ENCODE data around the gene ZSCAN20.

The ZSCAN20 gene

GRCh38 chr1:33471416-33471815 is 1.0 kb upstream of the ZSCAN20 start:
- H3K4me3 ChIP-seq (ENCODE audit: low read length): peak overlapping the region; percentile 90; the same call in 1 of the 2 replicates
- H3K4me2 ChIP-seq (ENCODE audit: low read length): peak overlapping the region; percentile 82
- H3K36me3 ChIP-seq (ENCODE audit: control insufficient read depth, low read length): no peaks in the 10 kb centered on the region
- peaks cover 16% of the 10 kb centered on the region for H3K79me2 ChIP-seq (ENCODE audit: control insufficient read depth, low read length)
- no peak overlapping the region for H3K27ac ChIP-seq (ENCODE audit: low read depth, low read length)
- peaks cover 31% of the 10 kb centered on the region for H3K4me1 ChIP-seq (ENCODE audit: control insufficient read depth, low read length)
- H3F3A ChIP-seq (ENCODE audit: control insufficient read depth, insufficient read depth): 0 out of 2 replicates have a peak, but pooled peaks cover 4% of the 10 kb centered on the region
- no peaks in the 10 kb centered on the region for H3K9me2 ChIP-seq (replicated peaks; ENCODE audit: control insufficient read depth, low read length)
- H3K9me3 ChIP-seq (ENCODE audit: control insufficient read depth, insufficient read depth, low read length): no peaks in the 10 kb centered on the region
- H3K27me3 ChIP-seq (ENCODE audit: control insufficient read depth, low read length): no peaks in the 10 kb centered on the region
- no peaks in the 10 kb centered on the region for H4K20me1 ChIP-seq (ENCODE audit: control insufficient read depth, insufficient read depth, low read depth, low read length)
- TF ChIP-seq EZH2phosphoT487 (IDR thresholded peaks at IDR 0.05; ENCODE audit: borderline replicate concordance, low read length) (no peak), CTCF (IDR thresholded peaks at IDR 0.05; ENCODE audit: low read depth, low read length, poor library complexity, severe bottlenecking) (no peak)

- no peaks in the 10 kb centered on the region for H3K9me3 ChIP-seq (ENCODE audit: control insufficient read depth, insufficient read depth, low read length)
- no peaks in the 10 kb centered on the region for H3K36me3 ChIP-seq (ENCODE audit: control insufficient read depth, low read length)
- no peaks in the 10 kb centered on the region for H3K9me2 ChIP-seq (replicated peaks; ENCODE audit: control insufficient read depth, low read length)
- H3K79me2 ChIP-seq (ENCODE audit: control insufficient read depth, low read length): peaks cover 16% of the 10 kb centered on the region
- H3K4me2 ChIP-seq (ENCODE audit: low read length): peak overlapping the region; percentile 68; the same call in 1 of the 2 replicates
- no peak overlapping the region for H3K4me3 ChIP-seq (ENCODE audit: low read length)
- H3K27ac ChIP-seq (ENCODE audit: low read depth, low read length): no peak overlapping the region
- no peak for TF ChIP-seq EZH2phosphoT487 (IDR thresholded peaks at IDR 0.05; ENCODE audit: borderline replicate concordance, low read length)
- TF ChIP-seq CTCF (IDR thresholded peaks at IDR 0.05; ENCODE audit: low read depth, low read length, poor library complexity, severe bottlenecking): no peak
- H3K27me3 ChIP-seq (ENCODE audit: control insufficient read depth, low read length): no peaks in the 10 kb centered on the region
- H4K20me1 ChIP-seq (ENCODE audit: control insufficient read depth, insufficient read depth, low read depth, low read length): no peaks in the 10 kb centered on the region
- H3F3A ChIP-seq (ENCODE audit: control insufficient read depth, insufficient read depth): 0 out of 2 replicates have a peak, but pooled peaks cover 4% of the 10 kb centered on the region
- H3K4me1 ChIP-seq (ENCODE audit: control insufficient read depth, low read length): peaks cover 31% of the 10 kb centered on the region
Measured at GRCh38 chr1:33473900-33474299, 1.5 kb downstream of the ZSCAN20 start.

DNA sequence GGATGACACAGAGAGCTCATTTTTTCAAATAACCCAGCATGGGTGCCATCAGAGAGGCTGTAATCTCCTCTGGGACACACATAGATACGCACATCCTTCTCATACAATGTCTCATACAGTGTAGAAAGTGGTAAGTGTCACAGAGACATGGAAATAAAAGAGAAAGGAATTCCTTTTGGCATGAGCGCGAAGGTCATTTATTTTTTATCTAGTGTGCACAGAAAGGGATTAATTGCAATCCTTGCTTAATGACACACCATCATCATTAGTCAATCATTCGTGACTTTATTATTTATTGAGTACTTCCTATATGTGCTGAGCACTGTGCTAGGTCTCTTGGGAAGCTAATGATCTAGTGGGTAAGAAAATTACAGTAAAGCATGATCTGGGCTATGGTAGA is 5.0 kb downstream of the ZSCAN20 start:
- Histone ChIP-seq H3K9me3 (ENCODE audit: control insufficient read depth, insufficient read depth, low read length) (no peaks in the 10 kb centered on the region), H3K27me3 (ENCODE audit: control insufficient read depth, low read length) (no peaks in the 10 kb centered on the region), H4K20me1 (ENCODE audit: control insufficient read depth, insufficient read depth, low read depth, low read length) (no peaks in the 10 kb centered on the region), H3K9me2 (replicated peaks; ENCODE audit: control insufficient read depth, low read length) (no peaks in the 10 kb centered on the region), H3K4me3 (ENCODE audit: low read length) (no peak overlapping the region), H3K4me1 (ENCODE audit: control insufficient read depth, low read length) (peaks cover 10% of the 10 kb centered on the region), H3K4me2 (ENCODE audit: low read length) (no peak overlapping the region), H3F3A (ENCODE audit: control insufficient read depth, insufficient read depth) (no peaks in the 10 kb centered on the region), H3K36me3 (ENCODE audit: control insufficient read depth, low read length) (peaks cover 26% of the 10 kb centered on the region), H3K79me2 (ENCODE audit: control insufficient read depth, low read length) (peaks cover 16% of the 10 kb centered on the region), H3K27ac (ENCODE audit: low read depth, low read length) (no peak overlapping the region)
- TF ChIP-seq CTCF (IDR thresholded peaks at IDR 0.05; ENCODE audit: low read depth, low read length, poor library complexity, severe bottlenecking) (no peak), EZH2phosphoT487 (IDR thresholded peaks at IDR 0.05; ENCODE audit: borderline replicate concordance, low read length) (no peak)
